Lower lobe of right lung (tissue), 2 donors: ENCODE data around the gene SH3PXD2A. TPM values are rescaled to one million over a fixed set of nuclear protein-coding genes. Genes with fewer than 3 reads are reported as not detected.

Source experiments
- ATAC-seq, 2 donors: fragments of 200-7000 bp; cut with Tn5 transposase; one replicate each; pipeline ENCODE4 v1.9.1; 2020 to 2022; ENCODE audit warnings: mild to moderate bottlenecking in 2 of 2, moderate library complexity in 2 of 2
- DNase-seq: peaks from one replicate; pipeline ENCODE4 v3.0.0-alpha.2; 2020
- H3K27ac ChIP-seq: fragments of 200-600 bp; one replicate; pipeline ENCODE4 v1.8.0; 2022
- H3K27me3 ChIP-seq: fragments of 200-600 bp; one replicate; pipeline ENCODE4 v1.8.0; 2022; ENCODE audit warnings: low read depth
- H3K36me3 ChIP-seq: fragments of 200-600 bp; one replicate; pipeline ENCODE4 v1.8.0; 2022; ENCODE audit warnings: mild to moderate bottlenecking
- H3K4me1 ChIP-seq: fragments of 200-600 bp; one replicate; pipeline ENCODE4 v1.8.0; 2022
- H3K4me3 ChIP-seq: fragments of 200-600 bp; one replicate; pipeline ENCODE4 v1.8.0; 2022; ENCODE audit warnings: mild to moderate bottlenecking
- H3K9me3 ChIP-seq: fragments of 200-600 bp; one replicate; pipeline ENCODE4 v1.8.0; 2022
- intact Hi-C: fragments of 100-400 bp; cut with DNase I; formaldehyde crosslinking; loops from one replicate; pipeline ENCODE4 v1.11.0; 2022
- total RNA-seq: library from RNA; stranded (reverse); fragmentation: NEBNext Ultra II Directional; extraction: Animal tissue kit (Norgen Biotek cat#: 25700); gene quantifications from one replicate; pipeline ENCODE4 v1.2.1, GENCODE V29; 2021
- TF ChIP-seq, protein P1 (sequence below): fragments of 200-600 bp; IDR thresholded peaks from one replicate; pipeline ENCODE4 v1.8.0; 2022; ENCODE audit warnings: antibody characterized with exemption, mild to moderate bottlenecking
- donor health status: DM: no; HTN: yes; CAD: no; lungs with severe emphysema.

SH3PXD2A gene
- total RNA-seq, 1 donor from 2014 or later, result 34.8 TPM

DNA sequence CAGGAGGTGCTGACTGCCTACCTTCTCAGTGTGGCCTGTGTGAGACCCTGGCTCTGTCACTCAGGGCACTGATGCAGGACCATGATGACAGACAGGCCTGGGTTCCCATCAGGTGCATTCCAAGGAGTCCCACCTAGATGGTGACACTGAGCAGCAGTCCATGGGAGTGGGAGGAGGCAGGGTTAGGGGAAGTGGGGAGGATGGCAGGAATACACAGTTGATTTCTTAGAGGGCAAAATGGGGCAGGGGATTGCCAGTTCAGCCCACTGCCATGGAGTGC lies 155.0 kb downstream of the SH3PXD2A start:
- Histone ChIP-seq H3K4me3 (no peak overlapping the region), H3K4me1 (peaks cover 15% of the 10 kb centered on the region), H3K27ac (no peak overlapping the region), H3K36me3 (peaks cover 7% of the 10 kb centered on the region), H3K9me3 (no peaks in the 10 kb centered on the region), H3K27me3 (no peaks in the 10 kb centered on the region)
- no peak for ATAC-seq
- no peak for DNase-seq
- TF ChIP-seq, protein P1, sequence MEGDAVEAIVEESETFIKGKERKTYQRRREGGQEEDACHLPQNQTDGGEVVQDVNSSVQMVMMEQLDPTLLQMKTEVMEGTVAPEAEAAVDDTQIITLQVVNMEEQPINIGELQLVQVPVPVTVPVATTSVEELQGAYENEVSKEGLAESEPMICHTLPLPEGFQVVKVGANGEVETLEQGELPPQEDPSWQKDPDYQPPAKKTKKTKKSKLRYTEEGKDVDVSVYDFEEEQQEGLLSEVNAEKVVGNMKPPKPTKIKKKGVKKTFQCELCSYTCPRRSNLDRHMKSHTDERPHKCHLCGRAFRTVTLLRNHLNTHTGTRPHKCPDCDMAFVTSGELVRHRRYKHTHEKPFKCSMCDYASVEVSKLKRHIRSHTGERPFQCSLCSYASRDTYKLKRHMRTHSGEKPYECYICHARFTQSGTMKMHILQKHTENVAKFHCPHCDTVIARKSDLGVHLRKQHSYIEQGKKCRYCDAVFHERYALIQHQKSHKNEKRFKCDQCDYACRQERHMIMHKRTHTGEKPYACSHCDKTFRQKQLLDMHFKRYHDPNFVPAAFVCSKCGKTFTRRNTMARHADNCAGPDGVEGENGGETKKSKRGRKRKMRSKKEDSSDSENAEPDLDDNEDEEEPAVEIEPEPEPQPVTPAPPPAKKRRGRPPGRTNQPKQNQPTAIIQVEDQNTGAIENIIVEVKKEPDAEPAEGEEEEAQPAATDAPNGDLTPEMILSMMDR, result no peak
- intact Hi-C loops, result no loop called here

DNA sequence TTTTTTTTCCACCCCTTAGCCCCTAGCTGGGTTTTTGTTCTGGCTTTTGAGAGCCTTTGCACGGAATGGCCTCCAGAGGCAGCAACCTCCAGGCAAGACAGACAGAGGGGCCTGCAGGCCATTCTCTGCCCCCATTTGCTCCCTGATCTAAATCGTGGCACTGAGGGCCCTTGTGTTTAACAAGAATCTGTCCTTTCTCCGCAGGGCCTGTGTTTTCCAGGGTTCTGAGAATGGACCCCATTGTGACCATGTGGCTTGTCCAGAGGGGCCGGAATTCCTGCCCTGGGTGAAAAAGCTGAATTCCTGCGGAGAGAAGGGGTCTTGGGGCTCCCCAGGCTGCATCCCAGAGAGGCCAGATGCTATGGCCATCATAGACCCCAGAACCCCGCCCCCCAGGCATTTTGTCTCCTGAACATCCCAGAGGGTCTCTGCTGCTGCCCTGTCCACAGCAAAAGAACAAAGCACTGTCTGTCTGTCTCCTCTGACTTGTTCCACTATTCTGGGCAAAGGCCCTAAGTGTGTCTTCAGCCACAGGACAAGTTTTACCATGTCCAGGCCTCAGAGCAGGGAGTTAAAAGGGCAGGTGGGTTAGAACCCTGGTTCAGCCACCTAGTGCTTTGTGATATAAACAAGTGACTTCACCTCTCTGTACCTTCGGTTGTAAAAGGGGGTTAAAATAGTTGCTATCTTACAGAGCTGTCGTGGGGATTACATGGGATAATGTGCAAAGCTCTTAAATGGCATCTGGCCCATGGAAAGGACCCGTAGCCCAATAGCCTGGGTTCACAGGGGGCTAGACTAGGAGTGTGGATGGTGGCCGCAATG lies 155.6 kb downstream of the SH3PXD2A start:
- TF ChIP-seq, protein P1, result no peak
- Histone ChIP-seq H3K4me3 (no peak overlapping the region), H3K9me3 (no peaks in the 10 kb centered on the region), H3K4me1 (peaks cover 19% of the 10 kb centered on the region), H3K27me3 (no peaks in the 10 kb centered on the region), H3K27ac (no peak overlapping the region), H3K36me3 (peaks cover 7% of the 10 kb centered on the region)
- ATAC-seq (no peak), DNase-seq (no peak)
- intact Hi-C loops, result no loop called here

DNA sequence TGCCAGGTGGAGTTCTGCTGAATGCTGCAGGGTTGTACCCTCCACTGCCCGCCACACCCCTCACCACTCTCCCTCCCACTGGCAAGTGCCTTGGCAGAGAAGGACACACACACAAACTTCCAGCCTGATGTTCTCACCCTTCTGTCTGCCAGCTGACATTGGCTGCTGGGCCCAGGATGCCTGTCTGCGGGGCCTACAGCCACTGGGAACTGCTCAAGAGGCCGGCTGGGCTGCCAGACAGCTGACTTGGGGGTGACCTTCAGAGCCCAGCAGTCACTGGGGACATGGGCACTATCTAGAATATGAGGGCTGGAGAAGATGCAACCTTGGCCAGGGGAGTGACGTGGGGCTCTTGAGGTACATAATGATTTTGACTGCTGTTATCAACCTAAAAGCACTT lies 157.1 kb downstream of the SH3PXD2A start:
- Histone ChIP-seq H3K27ac (no peak overlapping the region), H3K4me3 (no peak overlapping the region), H3K36me3 (peaks cover 7% of the 10 kb centered on the region), H3K27me3 (no peaks in the 10 kb centered on the region), H3K9me3 (no peaks in the 10 kb centered on the region), H3K4me1 (peaks cover 28% of the 10 kb centered on the region)
- DNase-seq, result no peak
- no peak for ATAC-seq
- intact Hi-C loops, result no loop called here
- TF ChIP-seq, protein P1, result no peak

DNA sequence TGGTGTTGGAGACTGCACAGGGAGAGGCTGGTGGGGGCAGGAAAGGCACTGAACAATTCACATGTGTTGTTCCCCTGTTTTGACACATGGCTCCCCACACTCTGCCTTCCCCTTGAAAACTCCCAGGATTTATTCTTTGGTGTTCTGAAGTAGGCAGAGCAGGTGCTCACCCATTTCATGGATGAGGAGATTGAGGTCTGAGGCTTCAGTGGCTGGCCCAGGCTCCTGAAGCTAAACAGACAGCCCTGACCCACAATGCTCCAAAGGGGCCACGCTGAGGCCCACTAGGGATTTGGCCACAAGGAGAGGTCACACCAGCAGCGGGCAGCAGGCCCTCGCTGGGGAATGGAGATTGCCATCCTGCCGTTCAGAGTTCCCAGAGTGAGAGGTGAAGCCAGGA lies 157.6 kb downstream of the SH3PXD2A start:
- H3K36me3 ChIP-seq, result peaks cover 7% of the 10 kb centered on the region
- peaks cover 29% of the 10 kb centered on the region for H3K4me1 ChIP-seq
- DNase-seq (no peak), ATAC-seq (no peak)
- H3K27me3 ChIP-seq, result no peaks in the 10 kb centered on the region
- no peak overlapping the region for H3K4me3 ChIP-seq
- intact Hi-C loops, result no loop called here
- no peaks in the 10 kb centered on the region for H3K9me3 ChIP-seq
- TF ChIP-seq, protein P1, result no peak
- no peak overlapping the region for H3K27ac ChIP-seq

DNA sequence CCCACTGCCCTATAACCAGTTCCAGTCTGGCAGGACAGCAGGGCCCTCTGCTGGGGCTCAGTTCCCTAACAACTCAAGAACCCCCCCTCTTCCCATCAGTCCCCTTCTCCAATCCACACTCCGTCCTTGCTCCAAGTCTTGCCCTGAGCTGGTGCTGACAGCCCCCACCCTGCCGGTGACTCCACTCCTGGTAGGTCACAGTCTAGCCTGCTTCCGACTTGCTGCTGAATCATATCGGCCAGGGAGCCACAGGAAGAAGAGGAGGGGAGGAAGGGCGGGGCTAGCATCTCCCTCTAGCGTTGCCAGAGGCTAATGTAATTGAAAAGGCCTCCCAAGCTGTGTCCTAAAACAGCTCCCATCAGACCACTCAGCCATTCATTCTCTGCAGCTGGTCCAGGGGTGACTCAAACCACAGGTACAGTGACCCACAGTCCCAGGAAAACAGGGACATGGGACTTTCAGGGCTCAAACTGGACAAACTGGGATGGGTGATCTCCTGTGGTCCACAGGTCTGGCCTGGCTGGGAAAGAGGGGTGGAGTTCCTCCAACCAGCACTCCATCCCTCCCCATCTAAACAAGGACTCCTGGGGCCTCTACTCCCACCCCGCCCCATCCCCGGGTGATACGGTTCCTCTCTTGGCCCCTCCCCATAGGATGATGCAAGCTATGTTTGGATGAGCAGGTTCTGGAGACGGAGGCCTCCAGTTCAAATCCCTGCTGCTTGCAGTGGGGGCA lies 158.8 kb downstream of the SH3PXD2A start:
- no peak overlapping the region for H3K4me3 ChIP-seq
- TF ChIP-seq, protein P1, result peak; percentile 31
- intact Hi-C loops, result no loop called here
- H3K9me3 ChIP-seq, result no peaks in the 10 kb centered on the region
- DNase-seq, result no peak
- peaks cover 7% of the 10 kb centered on the region for H3K36me3 ChIP-seq
- peak; percentile 58 for ATAC-seq
- no peaks in the 10 kb centered on the region for H3K27me3 ChIP-seq
- H3K27ac ChIP-seq, result no peak overlapping the region
- H3K4me1 ChIP-seq, result peaks cover 29% of the 10 kb centered on the region
